ENCODE results near the gene SLC22A23.
A peak's percentile ranks its signal among the peaks of the same experiment; 100 is the strongest.

Gene SLC22A23

DNA sequence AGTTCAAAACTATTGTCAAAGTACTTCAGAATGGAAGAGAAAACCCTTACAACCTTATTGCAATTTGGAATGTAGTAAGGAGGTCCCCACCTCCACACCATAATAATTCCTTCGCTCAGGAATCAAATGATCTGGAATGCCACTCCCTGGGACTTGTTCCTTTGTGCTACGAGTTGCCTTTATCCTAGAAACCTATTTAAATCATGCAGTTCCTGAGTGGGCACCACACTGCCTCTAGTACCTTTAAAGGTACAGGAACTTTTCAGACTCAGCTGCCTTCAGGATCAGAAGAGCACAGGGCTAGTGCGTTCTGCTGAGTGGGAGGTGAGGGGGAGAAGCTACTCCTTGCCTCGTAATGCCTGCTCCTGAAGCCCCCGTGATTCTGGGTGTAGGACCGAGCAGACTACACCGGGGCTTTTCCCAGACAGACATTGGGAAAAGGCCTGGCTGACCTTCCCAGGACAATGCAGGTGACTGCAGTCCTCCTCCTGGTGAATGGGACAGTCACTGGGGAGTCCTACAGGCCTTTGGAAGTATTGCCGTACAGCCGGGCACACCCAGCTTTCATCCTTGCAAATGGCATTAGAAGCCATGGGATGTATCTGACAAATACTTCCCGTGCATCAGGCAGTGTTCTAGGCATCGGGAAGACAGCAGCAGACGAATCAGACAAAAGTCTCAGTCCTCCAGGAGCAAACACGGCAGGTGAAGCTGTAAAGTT is 217.6 kb downstream of the SLC22A23 start:
- peaks cover 5% of the 10 kb centered on the region; the same call in 1 of the 2 replicates for H3K4me1 ChIP-seq (ENCODE audit: control insufficient read depth, insufficient read depth, low read length)
- no peak overlapping the region for H3K9ac ChIP-seq (ENCODE audit: low read depth, low read length)
- H3K9me3 ChIP-seq (ENCODE audit: control insufficient read depth, insufficient read depth, low read length), result no peaks in the 10 kb centered on the region
- H3K36me3 ChIP-seq (ENCODE audit: control insufficient read depth, insufficient read depth, low read length), result no peaks in the 10 kb centered on the region
- no peaks in the 10 kb centered on the region for H3K27me3 ChIP-seq (ENCODE audit: control insufficient read depth, insufficient read depth, low read length)
- H3K27ac ChIP-seq (ENCODE audit: low read depth, low read length), result no peak overlapping the region
- H3K4me3 ChIP-seq (ENCODE audit: low read depth, low read length), result no peak overlapping the region

DNA sequence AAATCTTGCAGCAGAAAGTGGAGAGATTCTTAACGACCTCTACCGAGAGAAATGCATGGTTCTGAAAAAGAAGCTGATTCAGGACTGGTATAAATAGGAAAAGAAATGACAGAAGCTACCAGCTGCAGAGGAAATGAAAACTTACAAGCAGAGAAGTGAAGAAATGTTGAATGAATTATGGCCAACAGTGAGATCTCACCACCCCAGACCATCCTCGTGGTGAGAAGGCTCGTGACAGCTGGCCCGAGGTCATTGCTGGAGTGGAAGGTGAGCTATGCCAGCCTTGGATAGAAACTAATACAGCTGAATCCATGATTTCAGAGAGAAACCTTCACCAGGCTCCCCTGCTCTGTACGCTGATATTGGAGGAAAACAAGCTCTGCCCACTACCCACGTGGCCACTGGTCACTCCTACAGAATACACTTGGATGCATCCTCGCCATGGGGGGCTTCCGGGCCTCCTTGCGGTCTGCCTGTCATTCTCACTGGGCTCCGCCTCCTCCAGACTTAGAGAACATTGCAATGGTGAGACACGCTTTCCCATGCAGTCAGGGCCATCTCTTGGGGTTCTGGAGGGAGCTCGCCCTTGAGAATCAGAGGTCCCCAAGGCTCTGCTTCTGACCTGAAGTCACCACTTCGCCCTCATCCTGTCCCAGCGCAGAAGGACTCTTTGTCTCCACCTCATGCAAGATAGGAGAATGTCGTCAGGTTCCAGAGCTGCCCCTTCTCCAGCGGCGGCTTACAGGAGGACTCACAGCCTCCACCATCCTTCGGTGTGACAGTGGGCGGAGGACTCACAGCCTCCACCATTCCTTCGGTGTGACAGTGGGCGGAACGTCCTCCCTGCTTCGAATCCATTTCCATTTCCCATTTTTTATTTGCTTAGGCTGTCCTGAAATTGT is 218.8 kb downstream of the SLC22A23 start:
- Histone ChIP-seq H3K36me3 (ENCODE audit: control insufficient read depth, insufficient read depth, low read length) (no peaks in the 10 kb centered on the region), H3K27me3 (ENCODE audit: control insufficient read depth, insufficient read depth, low read length) (peaks cover 5% of the 10 kb centered on the region), H3K9ac (ENCODE audit: low read depth, low read length) (no peak overlapping the region), H3K27ac (ENCODE audit: low read depth, low read length) (no peak overlapping the region), H3K9me3 (ENCODE audit: control insufficient read depth, insufficient read depth, low read length) (no peaks in the 10 kb centered on the region), H3K4me3 (ENCODE audit: low read depth, low read length) (no peak overlapping the region), H3K4me1 (ENCODE audit: control insufficient read depth, insufficient read depth, low read length) (peaks cover 5% of the 10 kb centered on the region; the same call in 1 of the 2 replicates)

DNA sequence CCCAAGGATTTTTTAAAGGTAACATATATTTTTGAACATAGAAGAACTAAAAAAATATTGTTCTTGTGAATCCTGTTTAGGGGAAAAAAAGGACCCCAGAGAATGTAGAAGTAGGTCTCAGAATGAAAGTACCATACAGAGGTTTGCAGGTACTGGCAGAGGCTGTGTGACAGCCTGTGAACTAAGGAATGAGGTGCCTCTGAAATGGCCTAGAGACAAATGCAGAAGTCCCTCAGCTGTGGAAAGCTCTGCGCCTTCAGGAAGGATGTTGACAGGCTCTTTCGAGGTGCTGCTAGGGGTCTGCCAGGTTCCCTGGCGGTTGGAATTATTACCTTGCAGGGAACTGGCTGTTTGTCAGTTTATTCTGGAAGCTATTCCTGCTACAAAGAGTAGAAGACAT is 220.8 kb downstream of the SLC22A23 start:
- no peaks in the 10 kb centered on the region for H3K9me3 ChIP-seq (ENCODE audit: control insufficient read depth, insufficient read depth, low read length)
- H3K9ac ChIP-seq (ENCODE audit: low read depth, low read length), result no peak overlapping the region
- H3K4me3 ChIP-seq (ENCODE audit: low read depth, low read length), result no peak overlapping the region
- no peak overlapping the region for H3K27ac ChIP-seq (ENCODE audit: low read depth, low read length)
- no peaks in the 10 kb centered on the region for H3K36me3 ChIP-seq (ENCODE audit: control insufficient read depth, insufficient read depth, low read length)
- peaks cover 19% of the 10 kb centered on the region for H3K27me3 ChIP-seq (ENCODE audit: control insufficient read depth, insufficient read depth, low read length)
- peaks cover 6% of the 10 kb centered on the region; the same call in 1 of the 2 replicates for H3K4me1 ChIP-seq (ENCODE audit: control insufficient read depth, insufficient read depth, low read length)

DNA sequence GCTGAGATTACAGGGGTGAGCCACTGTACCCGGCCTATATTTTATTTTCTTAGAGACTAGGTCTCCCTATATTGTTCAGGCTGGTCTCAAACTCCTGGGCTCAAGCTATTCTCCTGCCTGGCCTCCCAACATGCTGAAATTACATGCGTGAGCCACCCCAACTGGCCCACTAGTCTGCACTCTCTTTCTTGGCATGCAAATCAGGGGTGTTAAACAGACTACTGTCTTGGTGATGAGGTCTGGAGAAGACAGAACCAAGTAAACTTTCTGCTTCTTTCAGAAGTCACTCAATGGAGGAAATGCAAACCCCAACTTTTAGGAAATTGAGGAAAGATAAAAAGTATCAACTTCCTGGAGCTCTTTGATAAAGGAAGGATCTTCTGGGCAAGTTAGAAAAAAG is 221.4 kb downstream of the SLC22A23 start:
- no peaks in the 10 kb centered on the region for H3K9me3 ChIP-seq (ENCODE audit: control insufficient read depth, insufficient read depth, low read length)
- no peak overlapping the region for H3K27ac ChIP-seq (ENCODE audit: low read depth, low read length)
- no peak overlapping the region for H3K9ac ChIP-seq (ENCODE audit: low read depth, low read length)
- no peaks in the 10 kb centered on the region for H3K36me3 ChIP-seq (ENCODE audit: control insufficient read depth, insufficient read depth, low read length)
- peaks cover 11% of the 10 kb centered on the region for H3K4me1 ChIP-seq (ENCODE audit: control insufficient read depth, insufficient read depth, low read length)
- peaks cover 23% of the 10 kb centered on the region for H3K27me3 ChIP-seq (ENCODE audit: control insufficient read depth, insufficient read depth, low read length)
- H3K4me3 ChIP-seq (ENCODE audit: low read depth, low read length), result no peak overlapping the region

DNA sequence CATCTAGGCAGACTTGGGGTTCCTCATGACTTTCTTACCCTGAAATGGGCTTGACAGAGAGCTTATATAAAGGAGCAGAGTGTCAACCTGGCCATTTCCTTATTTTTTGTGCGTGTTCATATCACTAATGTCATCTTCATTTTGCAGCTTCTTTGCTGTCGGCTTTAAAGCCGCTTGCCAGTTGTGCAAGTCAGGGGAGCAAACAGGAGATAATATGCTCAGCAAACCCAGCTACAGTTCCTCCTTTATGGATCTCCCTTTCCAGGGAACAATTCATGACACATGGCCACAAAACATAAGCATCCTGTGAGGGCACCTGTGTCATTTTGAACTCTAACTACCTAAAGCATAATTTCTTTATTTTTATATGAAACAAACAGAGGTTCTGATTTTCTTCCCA is 222.9 kb downstream of the SLC22A23 start:
- Histone ChIP-seq H3K4me3 (ENCODE audit: low read depth, low read length) (no peak overlapping the region), H3K4me1 (ENCODE audit: control insufficient read depth, insufficient read depth, low read length) (peaks cover 23% of the 10 kb centered on the region), H3K9me3 (ENCODE audit: control insufficient read depth, insufficient read depth, low read length) (no peaks in the 10 kb centered on the region), H3K9ac (ENCODE audit: low read depth, low read length) (no peak overlapping the region), H3K36me3 (ENCODE audit: control insufficient read depth, insufficient read depth, low read length) (no peaks in the 10 kb centered on the region), H3K27me3 (ENCODE audit: control insufficient read depth, insufficient read depth, low read length) (peaks cover 39% of the 10 kb centered on the region), H3K27ac (ENCODE audit: low read depth, low read length) (no peak overlapping the region)

DNA sequence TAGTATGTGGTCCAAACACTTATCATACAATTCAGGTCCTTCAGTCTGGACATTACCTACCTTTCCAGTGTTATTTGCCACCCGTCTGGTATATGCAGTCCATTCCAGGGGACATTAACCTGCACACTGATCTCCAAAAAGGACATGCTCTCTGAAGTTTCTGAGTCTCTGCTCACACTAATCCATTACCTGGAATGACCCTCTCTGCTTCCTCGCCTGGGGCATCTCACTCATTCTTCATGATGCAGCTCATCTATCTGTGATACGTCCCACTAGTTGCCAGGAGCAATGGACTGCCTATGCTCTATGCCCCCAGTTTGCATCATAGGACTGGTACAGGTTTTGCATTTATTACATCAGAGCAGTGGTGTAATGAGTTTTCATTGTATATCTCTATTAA is 223.5 kb downstream of the SLC22A23 start:
- Histone ChIP-seq H3K27me3 (ENCODE audit: control insufficient read depth, insufficient read depth, low read length) (peaks cover 43% of the 10 kb centered on the region), H3K36me3 (ENCODE audit: control insufficient read depth, insufficient read depth, low read length) (no peaks in the 10 kb centered on the region), H3K4me3 (ENCODE audit: low read depth, low read length) (no peak overlapping the region), H3K27ac (ENCODE audit: low read depth, low read length) (no peak overlapping the region), H3K4me1 (ENCODE audit: control insufficient read depth, insufficient read depth, low read length) (peaks cover 24% of the 10 kb centered on the region), H3K9me3 (ENCODE audit: control insufficient read depth, insufficient read depth, low read length) (no peaks in the 10 kb centered on the region), H3K9ac (ENCODE audit: low read depth, low read length) (no peak overlapping the region)

DNA sequence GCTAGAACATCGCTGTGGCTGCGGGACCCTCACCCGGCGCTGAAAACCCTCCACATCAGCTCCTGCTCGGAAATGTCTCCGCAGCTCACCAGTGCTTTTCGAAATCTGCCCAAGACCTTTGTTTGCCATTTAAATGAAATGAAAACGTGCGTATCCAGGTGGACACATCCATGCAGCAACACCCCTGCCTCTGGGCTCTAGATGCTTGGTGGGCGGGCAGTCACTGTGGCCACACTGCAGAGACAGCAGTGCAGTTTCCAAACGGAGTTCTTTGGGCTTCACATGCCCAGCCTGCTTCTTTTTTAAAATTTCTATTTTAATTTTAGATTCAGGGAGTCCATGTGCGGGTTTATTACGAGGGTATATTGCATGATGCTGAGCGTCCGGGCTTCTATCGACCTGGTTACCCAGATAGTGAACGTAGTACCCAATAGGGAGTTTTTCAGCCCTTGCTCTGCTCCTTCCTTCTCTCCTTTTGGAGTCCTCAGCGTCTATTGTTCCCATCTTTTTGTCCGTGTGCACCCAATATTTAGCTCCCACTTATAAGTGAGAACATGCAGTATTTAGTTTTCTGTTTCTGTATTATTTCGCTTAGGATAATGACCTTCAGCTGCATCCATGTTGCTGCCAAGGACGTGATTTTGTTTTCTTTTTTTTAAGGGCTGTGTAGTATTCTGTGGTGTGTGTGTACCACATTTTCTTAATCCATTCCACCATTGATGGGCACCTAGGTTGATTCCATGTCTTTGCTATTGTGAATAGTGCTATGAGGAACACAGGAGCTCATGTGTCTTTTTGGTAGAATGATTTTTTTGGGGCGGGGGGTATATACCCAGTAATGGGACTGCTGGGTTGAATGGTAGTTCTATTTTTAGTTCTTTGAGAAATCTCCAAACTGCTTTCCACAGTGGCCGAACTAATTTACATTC is 224.6 kb downstream of the SLC22A23 start:
- Histone ChIP-seq H3K36me3 (ENCODE audit: control insufficient read depth, insufficient read depth, low read length) (no peaks in the 10 kb centered on the region), H3K27me3 (ENCODE audit: control insufficient read depth, insufficient read depth, low read length) (peaks cover 43% of the 10 kb centered on the region), H3K9ac (ENCODE audit: low read depth, low read length) (peak overlapping the region; percentile 55), H3K27ac (ENCODE audit: low read depth, low read length) (peak overlapping the region; percentile 88), H3K4me3 (ENCODE audit: low read depth, low read length) (peak overlapping the region; percentile 92), H3K9me3 (ENCODE audit: control insufficient read depth, insufficient read depth, low read length) (no peaks in the 10 kb centered on the region), H3K4me1 (ENCODE audit: control insufficient read depth, insufficient read depth, low read length) (peaks cover 24% of the 10 kb centered on the region)

DNA sequence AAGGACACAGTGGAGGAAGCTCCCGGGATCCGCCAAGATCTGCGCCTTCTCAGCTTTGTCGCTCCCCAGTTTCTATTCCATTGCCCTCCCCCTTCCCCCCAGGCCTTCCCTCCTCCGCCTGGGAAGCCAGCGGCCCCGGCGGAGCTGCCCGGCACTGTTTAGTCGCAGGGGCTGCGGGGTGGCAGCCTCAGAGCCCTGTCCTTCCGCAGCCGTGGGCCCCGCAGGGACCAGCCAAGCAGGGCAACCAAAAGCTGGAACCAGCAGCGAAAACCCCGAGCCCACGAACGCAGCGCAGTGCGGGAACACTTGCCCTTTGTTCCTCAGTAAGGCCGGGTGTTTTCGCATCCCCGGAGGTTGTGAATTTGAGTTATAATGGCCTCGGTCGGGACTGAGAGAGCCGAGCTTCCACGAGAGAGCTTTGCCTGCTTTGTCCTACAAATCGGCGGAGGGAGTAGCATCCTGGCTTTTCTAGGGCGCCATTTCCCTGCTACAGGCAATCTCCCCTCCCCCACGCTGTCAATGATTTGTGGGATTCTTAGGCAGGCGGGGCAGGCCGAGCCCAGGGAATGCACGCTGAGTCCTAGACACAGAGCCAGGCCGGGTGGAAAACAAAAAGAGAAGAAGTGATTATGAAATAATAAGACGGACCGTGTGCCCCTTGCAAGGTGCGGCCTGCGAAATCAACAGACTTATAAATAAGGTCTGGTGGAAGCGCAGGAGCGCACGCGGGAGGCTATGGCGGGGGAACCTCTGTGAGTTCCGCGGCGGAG is 225.4 kb downstream of the SLC22A23 start:
- H3K27ac ChIP-seq (ENCODE audit: low read depth, low read length), result peak overlapping the region; percentile 88
- H3K4me1 ChIP-seq (ENCODE audit: control insufficient read depth, insufficient read depth, low read length), result peaks cover 25% of the 10 kb centered on the region
- peak overlapping the region; percentile 70 for H3K9ac ChIP-seq (ENCODE audit: low read depth, low read length)
- H3K4me3 ChIP-seq (ENCODE audit: low read depth, low read length), result peak overlapping the region; percentile 92
- H3K9me3 ChIP-seq (ENCODE audit: control insufficient read depth, insufficient read depth, low read length), result no peaks in the 10 kb centered on the region
- peaks cover under 1% of the 10 kb centered on the region; the same call in 1 of the 2 replicates for H3K36me3 ChIP-seq (ENCODE audit: control insufficient read depth, insufficient read depth, low read length)
- peaks cover 43% of the 10 kb centered on the region for H3K27me3 ChIP-seq (ENCODE audit: control insufficient read depth, insufficient read depth, low read length)

DNA sequence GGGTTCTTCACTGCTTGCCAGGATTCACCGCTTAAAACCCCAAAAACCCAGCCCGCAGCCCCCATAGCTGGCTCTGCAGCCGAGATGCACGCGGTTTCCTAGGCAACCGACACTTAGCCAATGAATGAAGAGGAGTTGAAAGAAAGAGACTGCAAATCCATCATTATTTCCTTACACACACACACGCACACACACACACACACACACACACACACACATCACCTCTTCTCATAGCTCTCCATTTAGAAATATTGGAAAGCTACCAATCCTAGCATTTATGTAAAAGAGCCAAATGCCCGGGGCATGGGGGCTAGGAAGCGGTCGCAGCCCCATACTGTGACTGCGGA is 226.0 kb downstream of the SLC22A23 start:
- Histone ChIP-seq H3K4me3 (ENCODE audit: low read depth, low read length) (peak overlapping the region; percentile 92), H3K27ac (ENCODE audit: low read depth, low read length) (peak overlapping the region; percentile 88), H3K27me3 (ENCODE audit: control insufficient read depth, insufficient read depth, low read length) (peaks cover 43% of the 10 kb centered on the region), H3K36me3 (ENCODE audit: control insufficient read depth, insufficient read depth, low read length) (peaks cover 6% of the 10 kb centered on the region), H3K9me3 (ENCODE audit: control insufficient read depth, insufficient read depth, low read length) (no peaks in the 10 kb centered on the region), H3K4me1 (ENCODE audit: control insufficient read depth, insufficient read depth, low read length) (peaks cover 30% of the 10 kb centered on the region), H3K9ac (ENCODE audit: low read depth, low read length) (peak overlapping the region; percentile 70; the same call in 1 of the 2 replicates)

DNA sequence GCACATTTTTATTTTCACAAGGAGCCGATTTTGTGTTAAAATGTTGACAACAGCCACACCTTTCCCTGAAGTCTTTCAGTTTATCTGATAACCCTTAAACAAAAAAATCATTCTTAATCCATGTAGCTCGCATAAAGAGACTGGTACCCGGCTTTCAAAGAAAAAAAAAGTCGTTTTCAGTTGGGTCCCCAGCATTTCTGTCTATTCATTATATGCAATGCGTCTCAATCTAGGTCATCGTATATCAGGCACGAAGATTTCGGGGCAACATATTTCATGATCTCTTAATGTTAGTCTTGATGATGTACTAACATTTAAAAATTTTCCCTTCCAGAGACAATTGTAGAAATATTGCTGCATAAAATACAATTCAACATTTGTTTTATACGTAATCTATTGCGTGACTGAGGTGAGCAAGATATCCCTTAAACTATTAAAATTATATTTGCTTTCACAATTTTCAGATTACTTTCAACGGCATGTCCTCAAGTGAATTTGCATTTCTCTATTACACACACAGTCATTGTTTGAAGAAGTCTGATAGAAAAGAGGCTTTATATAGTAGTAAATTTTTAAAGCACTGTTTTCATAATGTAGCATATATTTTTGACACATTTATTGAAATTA is 226.5 kb downstream of the SLC22A23 start:
- Histone ChIP-seq H3K9ac (ENCODE audit: low read depth, low read length) (no peak overlapping the region), H3K4me3 (ENCODE audit: low read depth, low read length) (peak overlapping the region; percentile 92), H3K27me3 (ENCODE audit: control insufficient read depth, insufficient read depth, low read length) (peaks cover 43% of the 10 kb centered on the region), H3K9me3 (ENCODE audit: control insufficient read depth, insufficient read depth, low read length) (no peaks in the 10 kb centered on the region), H3K4me1 (ENCODE audit: control insufficient read depth, insufficient read depth, low read length) (peaks cover 28% of the 10 kb centered on the region), H3K27ac (ENCODE audit: low read depth, low read length) (no peak overlapping the region), H3K36me3 (ENCODE audit: control insufficient read depth, insufficient read depth, low read length) (peaks cover 10% of the 10 kb centered on the region)

Measured in HUES48 (cell line).